Activated naive CD4-positive, alpha-beta T cell treated with anti-CD3 and anti-CD28 coated beads, Interleukin-2, amount 50 U/mL, for 24 hours (primary cell): ENCODE data around the gene EMSY.
A peak's percentile ranks its signal among the peaks of the same experiment; 100 is the strongest.

ENCODE experiments used
- H3K27ac Mint-ChIP-seq: one replicate; pipeline ENCODE4 v1.8.0; 2021; ENCODE audit warnings: mild to moderate bottlenecking, mixed read lengths
- H3K27me3 Mint-ChIP-seq: one replicate; pipeline ENCODE4 v1.8.0; 2021; ENCODE audit warnings: mixed read lengths
- H3K36me3 Mint-ChIP-seq: one replicate; pipeline ENCODE4 v1.8.0; 2021; ENCODE audit warnings: mixed read lengths
- H3K4me1 Mint-ChIP-seq: one replicate; pipeline ENCODE4 v1.8.0; 2021; ENCODE audit warnings: mixed read lengths
- H3K4me3 Mint-ChIP-seq: one replicate; pipeline ENCODE4 v1.8.0; 2021; ENCODE audit warnings: mild to moderate bottlenecking, mixed read lengths
- H3K9me3 Mint-ChIP-seq: one replicate; pipeline ENCODE4 v1.8.0; 2021; ENCODE audit warnings: mixed read lengths

Gene EMSY

GRCh38 chr11:76491644-76492043 lies 46.8 kb downstream of the EMSY start:
- Mint-ChIP-seq H3K27me3 (no peaks in the 10 kb centered on the region), H3K27ac (no peak overlapping the region)

GRCh38 chr11:76493040-76493439 lies 48.2 kb downstream of the EMSY start:
- no peak overlapping the region for H3K4me3 Mint-ChIP-seq
- H3K4me1 Mint-ChIP-seq, result peaks cover 17% of the 10 kb centered on the region
- H3K27ac Mint-ChIP-seq, result no peak overlapping the region
- no peaks in the 10 kb centered on the region for H3K9me3 Mint-ChIP-seq
- H3K36me3 Mint-ChIP-seq, result peaks cover 17% of the 10 kb centered on the region
- no peaks in the 10 kb centered on the region for H3K27me3 Mint-ChIP-seq

More at GRCh38 chr11:76491644-76492043, 46.8 kb downstream of the EMSY start:
- peaks cover 17% of the 10 kb centered on the region for H3K4me1 Mint-ChIP-seq
- H3K9me3 Mint-ChIP-seq, result no peaks in the 10 kb centered on the region
- H3K36me3 Mint-ChIP-seq, result peaks cover 11% of the 10 kb centered on the region
- H3K4me3 Mint-ChIP-seq, result no peak overlapping the region

GRCh38 chr11:76493626-76494539 lies 49.1 kb downstream of the EMSY start:
- Mint-ChIP-seq H3K4me3 (no peak overlapping the region), H3K27ac (no peak overlapping the region), H3K4me1 (peaks cover 14% of the 10 kb centered on the region), H3K36me3 (peaks cover 19% of the 10 kb centered on the region), H3K9me3 (no peaks in the 10 kb centered on the region), H3K27me3 (no peaks in the 10 kb centered on the region)

GRCh38 chr11:76495019-76495418 lies 50.2 kb downstream of the EMSY start:
- no peaks in the 10 kb centered on the region for H3K27me3 Mint-ChIP-seq
- peaks cover 22% of the 10 kb centered on the region for H3K36me3 Mint-ChIP-seq
- peaks cover 14% of the 10 kb centered on the region for H3K4me1 Mint-ChIP-seq
- peak overlapping the region; percentile 4 for H3K4me3 Mint-ChIP-seq
- H3K9me3 Mint-ChIP-seq, result no peaks in the 10 kb centered on the region
- H3K27ac Mint-ChIP-seq, result peak overlapping the region; percentile 17

- peaks cover 4% of the 10 kb centered on the region for H3K9me3 Mint-ChIP-seq
- H3K4me3 Mint-ChIP-seq, result no peak overlapping the region
- H3K27ac Mint-ChIP-seq, result no peak overlapping the region
- H3K4me1 Mint-ChIP-seq, result peaks cover 14% of the 10 kb centered on the region
- no peaks in the 10 kb centered on the region for H3K27me3 Mint-ChIP-seq
- peaks cover 32% of the 10 kb centered on the region for H3K36me3 Mint-ChIP-seq
Measured at GRCh38 chr11:76496174-76496573, 51.4 kb downstream of the EMSY start.

- Mint-ChIP-seq H3K9me3 (peaks cover 10% of the 10 kb centered on the region), H3K36me3 (peaks cover 40% of the 10 kb centered on the region), H3K27me3 (no peaks in the 10 kb centered on the region), H3K4me1 (peaks cover 5% of the 10 kb centered on the region), H3K27ac (no peak overlapping the region), H3K4me3 (no peak overlapping the region)
Measured at GRCh38 chr11:76501526-76502202, 56.8 kb downstream of the EMSY start.

GRCh38 chr11:76506833-76507232 lies 62.0 kb downstream of the EMSY start:
- peaks cover 16% of the 10 kb centered on the region for H3K36me3 Mint-ChIP-seq
- H3K4me3 Mint-ChIP-seq, result no peak overlapping the region
- H3K4me1 Mint-ChIP-seq, result peaks cover 12% of the 10 kb centered on the region
- H3K9me3 Mint-ChIP-seq, result no peaks in the 10 kb centered on the region
- no peaks in the 10 kb centered on the region for H3K27me3 Mint-ChIP-seq
- H3K27ac Mint-ChIP-seq, result no peak overlapping the region

- Mint-ChIP-seq H3K9me3 (no peaks in the 10 kb centered on the region), H3K27me3 (no peaks in the 10 kb centered on the region), H3K4me1 (peaks cover 12% of the 10 kb centered on the region), H3K27ac (peak overlapping the region; percentile 23), H3K36me3 (peaks cover 11% of the 10 kb centered on the region), H3K4me3 (no peak overlapping the region)
Measured at GRCh38 chr11:76510060-76511047, 65.5 kb downstream of the EMSY start.

GRCh38 chr11:76512851-76513653 lies 68.2 kb downstream of the EMSY start:
- Mint-ChIP-seq H3K27ac (no peak overlapping the region), H3K36me3 (peaks cover 5% of the 10 kb centered on the region), H3K27me3 (no peaks in the 10 kb centered on the region), H3K4me3 (no peak overlapping the region), H3K4me1 (no peaks in the 10 kb centered on the region), H3K9me3 (no peaks in the 10 kb centered on the region)

- H3K4me1 Mint-ChIP-seq, result no peaks in the 10 kb centered on the region
- no peaks in the 10 kb centered on the region for H3K9me3 Mint-ChIP-seq
- H3K4me3 Mint-ChIP-seq, result no peak overlapping the region
- H3K27ac Mint-ChIP-seq, result no peak overlapping the region
- no peaks in the 10 kb centered on the region for H3K27me3 Mint-ChIP-seq
- peaks cover 5% of the 10 kb centered on the region for H3K36me3 Mint-ChIP-seq
Measured at GRCh38 chr11:76513654-76514034, 68.8 kb downstream of the EMSY start.

GRCh38 chr11:76515494-76515893 lies 70.7 kb downstream of the EMSY start:
- Mint-ChIP-seq H3K27ac (no peak overlapping the region), H3K4me3 (no peak overlapping the region), H3K4me1 (no peaks in the 10 kb centered on the region), H3K36me3 (peaks cover 5% of the 10 kb centered on the region), H3K9me3 (no peaks in the 10 kb centered on the region), H3K27me3 (no peaks in the 10 kb centered on the region)

- H3K27me3 Mint-ChIP-seq, result no peaks in the 10 kb centered on the region
- no peaks in the 10 kb centered on the region for H3K4me1 Mint-ChIP-seq
- H3K4me3 Mint-ChIP-seq, result no peak overlapping the region
- peaks cover 13% of the 10 kb centered on the region for H3K36me3 Mint-ChIP-seq
- H3K9me3 Mint-ChIP-seq, result no peaks in the 10 kb centered on the region
- H3K27ac Mint-ChIP-seq, result no peak overlapping the region
Measured at GRCh38 chr11:76523147-76523546, 78.3 kb downstream of the EMSY start.

GRCh38 chr11:76523786-76524436 lies 79.1 kb downstream of the EMSY start:
- Mint-ChIP-seq H3K4me1 (no peaks in the 10 kb centered on the region), H3K9me3 (no peaks in the 10 kb centered on the region), H3K4me3 (no peak overlapping the region), H3K27me3 (no peaks in the 10 kb centered on the region), H3K27ac (no peak overlapping the region), H3K36me3 (peaks cover 17% of the 10 kb centered on the region)

- Mint-ChIP-seq H3K36me3 (peaks cover 22% of the 10 kb centered on the region), H3K9me3 (no peaks in the 10 kb centered on the region), H3K4me1 (no peaks in the 10 kb centered on the region), H3K27ac (no peak overlapping the region), H3K4me3 (no peak overlapping the region), H3K27me3 (no peaks in the 10 kb centered on the region)
Measured at GRCh38 chr11:76524461-76524860, 79.6 kb downstream of the EMSY start.
